DMS53 treated with DMSO at 0.1 percent for 48 hours (cell line): ENCODE data around the gene CIDEC.

Experiments
- DNase-seq: peaks from one replicate; lab custom pipeline; 2025; ENCODE audit not compliant: unreplicated experiment; lab: John Stamatoyannopoulos, UW

CIDEC gene

GRCh38 chr3:9879830-9880549 lies at the start of gene CIDEC:
CIDEC (minus strand) TSS chr3:9880253; CDS start chr3:9878486, 1,767 bp downstream.
- DNase-seq = no peak

GRCh38 chr3:9928158-9928557 lies 48.1 kb upstream of the CIDEC start:
- no peak for DNase-seq

- no peak for DNase-seq
Measured at GRCh38 chr3:9918261-9919038, 38.4 kb upstream of the CIDEC start.

DNA sequence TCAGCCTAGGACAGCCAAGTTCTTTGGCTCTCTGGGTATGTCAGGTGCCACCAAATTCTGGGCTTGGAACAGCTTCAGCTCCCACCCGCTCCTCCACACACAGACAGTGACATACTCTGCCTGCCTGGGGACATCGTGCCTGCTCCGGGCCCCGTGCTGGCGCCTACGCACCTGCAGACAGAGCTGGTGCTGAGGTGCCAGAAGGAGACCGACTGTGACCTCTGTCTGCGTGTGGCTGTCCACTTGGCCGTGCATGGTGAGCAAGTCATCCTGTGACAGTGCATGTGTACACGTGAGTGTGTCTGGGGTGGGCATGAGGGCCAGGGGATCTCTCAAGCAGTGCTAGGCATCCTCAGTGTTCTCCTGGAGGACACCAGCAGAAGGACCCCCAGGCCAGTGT lies 37.8 kb upstream of the CIDEC start:
- no peak for DNase-seq

DNA sequence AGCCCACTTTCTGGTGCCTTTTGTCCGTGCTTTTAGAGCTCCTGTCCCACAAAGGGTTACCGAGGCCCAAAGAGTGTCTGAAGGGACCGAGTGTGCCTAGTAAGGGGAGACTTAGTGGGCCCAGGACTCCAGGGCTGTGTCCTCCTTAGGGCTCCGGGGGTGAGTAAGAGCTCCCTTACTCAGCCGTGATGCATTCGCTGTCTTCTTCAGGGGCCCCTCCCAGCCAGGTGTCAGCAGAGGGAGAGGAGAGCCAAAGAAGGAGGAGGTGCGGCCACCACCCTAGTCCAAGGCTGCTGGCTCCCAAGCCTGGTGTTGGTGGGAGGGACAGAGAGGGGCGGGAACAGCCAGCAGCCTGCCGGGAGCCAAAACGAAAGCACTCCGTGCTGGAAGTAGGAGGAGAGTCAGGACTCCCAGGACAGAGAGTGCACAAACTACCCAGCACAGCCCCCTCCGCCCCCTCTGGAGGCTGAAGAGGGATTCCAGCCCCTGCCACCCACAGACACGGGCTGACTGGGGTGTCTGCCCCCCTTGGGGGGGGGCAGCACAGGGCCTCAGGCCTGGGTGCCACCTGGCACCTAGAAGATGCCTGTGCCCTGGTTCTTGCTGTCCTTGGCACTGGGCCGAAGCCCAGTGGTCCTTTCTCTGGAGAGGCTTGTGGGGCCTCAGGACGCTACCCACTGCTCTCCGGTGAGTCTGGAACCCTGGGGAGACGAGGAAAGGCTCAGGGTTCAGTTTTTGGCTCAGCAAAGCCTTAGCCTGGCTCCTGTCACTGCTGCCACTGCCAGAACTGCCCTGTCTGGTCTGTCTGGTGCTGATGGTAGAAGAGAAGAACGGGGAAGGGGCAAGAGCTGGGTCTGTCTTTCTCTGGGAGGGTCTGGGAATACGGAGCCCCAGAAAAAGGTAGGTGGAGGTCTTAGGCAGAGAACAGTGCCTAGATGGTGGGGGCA lies 37.0 kb upstream of the CIDEC start, which contains the start of gene IL17RC:
TSS of gene IL17RC (plus strand) at position 365 of the 947 bp plus-strand sequence. CDS start at position 583, 218 bp downstream.
- DNase-seq = peak; percentile 50

GRCh38 chr3:9916346-9916733 lies 36.3 kb upstream of the CIDEC start:
- no peak for DNase-seq

- DNase-seq = peak; percentile 8
Measured at GRCh38 chr3:9915254-9916141, 35.4 kb upstream of the CIDEC start.

GRCh38 chr3:9914559-9915253 lies 34.7 kb upstream of the CIDEC start:
- DNase-seq = no peak

GRCh38 chr3:9914011-9914410 lies 34.0 kb upstream of the CIDEC start:
- DNase-seq = no peak

- DNase-seq = no peak
Measured at GRCh38 chr3:9913601-9914000, 33.5 kb upstream of the CIDEC start.

GRCh38 chr3:9912294-9912935 lies 32.4 kb upstream of the CIDEC start:
- no peak for DNase-seq

- no peak for DNase-seq
Measured at GRCh38 chr3:9911863-9912262, 31.8 kb upstream of the CIDEC start.

DNA sequence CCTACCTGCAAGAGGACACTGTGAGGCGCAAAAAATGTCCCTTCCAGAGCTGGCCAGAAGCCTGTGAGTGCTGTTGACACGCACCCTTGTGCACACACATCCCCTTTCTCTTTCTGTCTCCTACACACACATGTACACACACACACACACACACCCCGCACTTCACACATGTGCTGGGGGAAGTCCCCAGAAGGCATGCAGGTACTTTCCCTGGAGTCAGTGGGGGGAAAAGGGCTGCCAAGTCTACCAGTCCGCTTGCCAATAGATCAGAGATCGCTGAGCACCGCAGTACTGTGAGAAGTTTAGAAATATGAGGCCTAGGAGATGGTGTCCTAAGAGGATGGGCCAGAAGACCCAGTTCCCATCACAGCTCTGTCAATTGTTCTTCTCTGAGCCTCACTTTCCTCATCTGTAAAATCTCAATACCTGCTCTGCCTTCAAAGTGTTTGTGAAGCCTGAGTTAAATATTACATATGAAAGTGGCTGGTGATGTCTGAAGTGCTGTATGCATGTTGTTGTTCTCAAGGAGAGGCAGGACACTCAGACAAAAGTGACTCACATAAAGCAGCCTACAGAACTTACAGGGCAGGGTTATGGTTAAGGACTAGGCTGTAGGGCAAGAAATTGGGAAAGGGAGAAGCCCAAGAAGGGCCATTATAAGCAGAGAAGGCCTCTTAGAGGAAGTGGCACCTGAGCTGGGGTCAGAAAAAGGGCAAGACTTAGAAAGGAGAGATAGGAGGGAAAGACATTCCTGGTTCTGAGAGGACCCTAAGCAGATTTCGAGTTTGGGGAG lies 29.4 kb upstream of the CIDEC start:
- DNase-seq = no peak

GRCh38 chr3:9908286-9908685 lies 28.2 kb upstream of the CIDEC start:
- DNase-seq = no peak

- DNase-seq = no peak
Measured at GRCh38 chr3:9906480-9906879, 26.4 kb upstream of the CIDEC start.

- no peak for DNase-seq
Measured at GRCh38 chr3:9903904-9904303, 23.9 kb upstream of the CIDEC start.

DNA sequence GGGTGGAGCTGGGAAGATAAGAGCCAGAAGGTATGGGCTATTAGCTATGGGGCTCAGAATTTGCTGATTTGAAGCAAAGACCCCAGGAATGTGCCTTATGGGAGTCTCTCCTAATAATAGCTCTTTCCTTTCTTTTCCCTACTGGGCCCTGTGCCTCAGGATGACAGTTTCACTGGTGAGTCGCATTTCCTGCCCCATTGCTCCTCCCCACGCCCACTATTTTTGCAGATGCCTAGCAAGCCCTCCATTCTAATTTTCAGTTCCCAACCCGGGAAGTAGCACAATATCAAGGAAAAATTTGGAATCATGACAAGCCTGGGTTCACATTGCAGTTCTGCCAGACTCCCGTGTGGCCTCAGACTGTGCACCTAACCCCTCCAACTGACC lies 23.2 kb upstream of the CIDEC start:
- no peak for DNase-seq
